ENCODE measurements around the gene THAP4.
A peak's percentile ranks its signal among the peaks of the same experiment; 100 is the strongest.

The THAP4 gene

DNA sequence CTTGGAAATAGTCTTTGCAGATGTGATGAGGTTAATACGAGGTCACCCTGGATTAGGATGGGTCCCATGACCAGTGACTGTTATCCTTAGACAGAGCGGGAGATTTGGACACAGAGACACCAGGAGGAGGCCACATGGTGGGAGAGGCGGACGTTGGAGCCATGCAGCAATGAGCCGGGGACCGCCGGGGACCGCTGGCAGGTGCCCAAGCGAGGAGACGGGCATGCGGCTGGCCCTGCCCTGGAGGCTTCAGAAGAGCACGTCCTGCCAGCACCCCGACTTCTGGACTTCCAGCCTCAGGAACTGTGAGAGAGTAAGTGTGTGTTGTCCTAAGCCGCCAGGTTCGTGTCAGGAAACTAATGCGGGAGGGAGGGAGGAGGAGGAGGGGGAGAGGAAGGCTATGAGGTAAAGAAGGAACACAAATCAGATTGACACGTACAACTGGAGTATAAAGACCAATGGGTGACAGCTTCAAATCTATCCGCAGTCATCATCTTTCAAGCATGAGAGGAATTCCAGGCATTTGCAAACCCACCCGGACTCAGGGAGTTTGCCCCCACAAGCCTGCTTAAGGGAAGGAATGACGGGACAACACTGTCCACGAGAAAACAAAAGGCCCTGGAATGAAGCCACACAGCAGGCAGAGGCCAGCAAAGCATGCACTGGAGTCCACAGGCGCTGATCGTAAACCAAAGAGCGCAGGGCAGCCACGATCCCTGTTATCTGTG is 90.0 kb downstream of the THAP4 start:
- peak; percentile 61 for DNase-seq (ENCODE audit: low spot score)

GRCh38 chr2:241545523-241546473 is 91.2 kb downstream of the THAP4 start:
- no peak for DNase-seq (ENCODE audit: low spot score)

DNA sequence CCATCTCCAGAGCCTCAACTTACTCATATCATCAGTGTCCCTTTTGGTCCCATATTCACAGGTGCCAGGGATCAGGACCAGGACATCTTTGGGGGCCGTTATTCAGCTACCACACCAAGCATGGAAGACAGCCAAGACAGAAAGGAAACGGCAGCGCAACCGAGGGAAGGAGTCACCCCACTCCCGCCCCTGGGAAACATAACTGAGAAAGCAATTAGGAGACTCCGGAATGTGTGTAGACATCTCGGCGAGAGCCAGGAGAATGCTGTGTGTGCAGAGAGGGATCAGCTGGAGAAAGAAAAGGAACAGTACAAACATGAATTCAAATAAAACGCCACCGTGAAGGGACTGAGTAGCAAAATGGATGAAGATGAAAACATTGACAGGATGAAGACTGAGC is 91.9 kb downstream of the THAP4 start:
- no peak for DNase-seq (ENCODE audit: low spot score)

DNA sequence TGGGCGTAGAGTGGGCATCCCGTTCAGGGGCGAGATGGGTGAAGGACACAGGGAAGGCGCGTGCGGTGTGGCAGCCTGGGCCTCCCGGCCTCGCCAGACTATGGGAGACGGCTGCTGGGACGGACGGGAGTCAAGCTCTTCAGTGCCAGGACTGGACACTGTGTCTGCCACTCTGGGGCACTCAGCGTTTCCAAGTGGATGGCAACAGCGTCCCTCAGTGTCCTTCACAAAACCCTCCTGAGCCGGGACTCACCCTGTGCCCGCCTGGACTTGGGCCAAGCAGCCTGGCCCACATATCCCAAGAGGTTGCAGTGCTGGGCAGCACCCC is 94.7 kb downstream of the THAP4 start:
- DNase-seq (ENCODE audit: low spot score): peak; percentile 16

GRCh38 chr2:241541564-241542277 is 95.2 kb downstream of the THAP4 start:
- DNase-seq (ENCODE audit: low spot score): peak; percentile 8

GRCh38 chr2:241540771-241541561 is 96.0 kb downstream of the THAP4 start:
- DNase-seq (ENCODE audit: low spot score): no peak

GRCh38 chr2:241540401-241540770 is 96.6 kb downstream of the THAP4 start:
- DNase-seq (ENCODE audit: low spot score): no peak

- DNase-seq (ENCODE audit: low spot score): no peak
Observed at GRCh38 chr2:241539616-241540374, 97.2 kb downstream of the THAP4 start.

- no peak for DNase-seq (ENCODE audit: low spot score)
Observed at GRCh38 chr2:241538838-241539615, 97.9 kb downstream of the THAP4 start.

DNA sequence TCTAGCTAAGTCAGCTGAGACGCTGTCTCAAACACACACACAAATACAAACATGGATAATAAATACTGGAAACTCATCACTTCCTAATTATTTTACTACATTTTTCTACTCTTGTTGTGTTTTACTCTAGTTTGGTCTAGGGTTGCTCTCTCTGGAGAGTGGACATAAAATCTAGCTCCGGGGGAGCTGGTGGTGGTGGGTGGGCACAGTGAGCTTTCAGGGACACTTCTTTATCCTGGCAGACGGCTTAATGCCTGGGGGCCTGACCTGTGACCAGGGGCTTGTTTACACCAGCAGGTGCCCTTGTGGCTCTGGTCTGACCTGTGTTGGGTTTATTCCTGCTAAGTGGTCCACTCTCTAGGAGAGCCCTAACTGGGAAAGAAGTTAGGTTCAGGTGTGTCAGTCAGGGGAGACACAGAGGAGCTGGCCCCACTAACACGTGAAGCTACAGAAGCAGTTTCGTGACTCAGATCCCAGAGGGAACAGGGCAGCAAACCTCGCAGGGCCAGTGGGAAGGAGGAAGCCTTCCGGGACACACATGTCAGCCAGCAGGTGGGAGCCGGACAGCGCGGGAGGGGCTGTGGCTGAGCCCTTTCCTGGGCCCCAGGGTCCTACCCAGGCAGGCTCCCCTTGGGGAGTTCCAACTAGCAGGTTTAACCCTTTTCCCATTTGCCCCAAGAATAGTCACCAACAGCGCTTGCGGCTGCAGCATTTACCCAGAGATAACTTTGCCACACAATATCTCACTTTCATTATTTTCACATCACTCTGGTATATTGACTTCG is 100.9 kb downstream of the THAP4 start:
- no peak for DNase-seq (ENCODE audit: low spot score)

- peak; percentile 75 for DNase-seq (ENCODE audit: low spot score)
Observed at GRCh38 chr2:241534701-241535375, 102.1 kb downstream of the THAP4 start.

Data from HuH-7.5 (cell line).